ENCODE data around the gene ARHGAP31.

ARHGAP31 gene

DNA sequence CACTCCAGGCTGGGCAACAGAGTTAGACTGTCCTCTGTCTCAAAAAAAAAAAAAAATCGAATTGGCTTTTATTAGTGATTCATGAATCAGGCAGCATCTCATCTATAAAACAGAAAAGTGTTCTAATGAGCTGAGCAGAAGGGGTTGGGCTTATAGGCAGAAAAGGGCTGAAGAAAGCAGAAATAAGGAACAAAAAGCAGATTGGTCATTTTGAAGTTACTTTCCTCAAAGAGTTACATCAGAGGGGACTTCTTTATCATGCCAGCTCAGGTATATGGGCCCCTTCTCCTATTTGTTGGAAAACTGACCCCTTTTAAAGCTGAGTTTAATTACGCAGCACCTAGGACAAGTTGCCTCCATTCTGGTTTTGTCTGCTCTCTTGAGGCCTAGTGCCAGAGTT lies 173.9 kb downstream of the ARHGAP31 start:
- Mint-ChIP-seq H3K4me1 (peaks cover 42% of the 10 kb centered on the region), H3K27me3 (no peaks in the 10 kb centered on the region), H3K9me3 (peaks cover 5% of the 10 kb centered on the region), H3K27ac (ENCODE audit: low read depth) (peak overlapping the region; percentile 81), H3K4me3 (peak overlapping the region; percentile 90), H3K36me3 (ENCODE audit: insufficient read depth) (peaks cover 35% of the 10 kb centered on the region)
- ATAC-seq (replicated peaks; ENCODE audit: extremely low read depth, poor library complexity, severe bottlenecking) = no peak
- no peak for DNase-seq (ENCODE audit: low spot score in 2 of 2)

DNA sequence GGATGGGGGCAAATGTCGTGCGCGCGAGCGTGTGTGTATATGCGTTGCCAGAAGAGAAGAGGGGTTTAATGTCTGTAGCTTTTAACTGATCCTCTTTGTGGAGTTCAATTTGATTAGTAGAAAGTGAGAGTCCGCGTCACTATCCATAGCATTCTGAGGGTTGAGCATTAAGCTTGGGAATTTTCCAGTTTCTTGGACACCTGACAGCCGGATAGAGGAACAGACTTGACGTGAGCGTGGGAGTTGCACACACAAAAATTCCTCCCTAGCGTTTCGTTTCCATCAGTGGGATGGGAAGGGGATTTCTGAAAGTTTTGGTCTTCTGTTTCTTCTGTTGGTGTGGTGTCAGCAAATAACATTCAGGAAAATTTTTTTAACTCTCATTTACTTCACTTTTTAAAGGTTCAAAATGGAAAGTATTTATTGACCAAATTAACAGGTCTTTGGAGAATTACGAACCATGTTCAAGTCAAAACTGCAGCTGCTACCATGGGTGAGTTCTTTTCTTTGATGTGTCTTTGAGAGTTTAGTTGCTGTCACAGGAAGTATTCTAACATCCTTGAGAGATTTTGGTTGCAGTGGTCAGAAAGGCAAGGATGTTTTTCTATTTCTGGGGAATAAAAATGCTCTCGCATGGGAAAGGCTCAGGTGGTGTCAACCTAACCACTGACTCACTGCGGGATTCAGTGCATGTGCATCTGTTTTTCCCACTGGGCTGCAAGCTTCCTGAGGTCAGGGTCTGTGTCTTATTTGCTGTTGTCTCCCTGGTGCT lies 175.4 kb downstream of the ARHGAP31 start:
- no peaks in the 10 kb centered on the region for H3K9me3 Mint-ChIP-seq
- no peaks in the 10 kb centered on the region for H3K27me3 Mint-ChIP-seq
- ATAC-seq (replicated peaks; ENCODE audit: extremely low read depth, poor library complexity, severe bottlenecking) (no peak), DNase-seq (ENCODE audit: low spot score in 2 of 2) (no peak)
- peak overlapping the region; percentile 81 for H3K27ac Mint-ChIP-seq (ENCODE audit: low read depth)
- H3K4me1 Mint-ChIP-seq = peaks cover 31% of the 10 kb centered on the region
- peaks cover 33% of the 10 kb centered on the region for H3K36me3 Mint-ChIP-seq (ENCODE audit: insufficient read depth)
- H3K4me3 Mint-ChIP-seq = peak overlapping the region; percentile 90
